HG02642 (cell line): ENCODE results near the gene MARK1.

Experiments
- ATAC-seq: cut with Tn5 transposase; IDR thresholded peaks from one replicate; pipeline ENCODE4 v1.9.1; 2021; ENCODE audit warnings: mild to moderate bottlenecking; ENCODE audit not compliant: unreplicated experiment, poor library complexity

MARK1 gene

DNA sequence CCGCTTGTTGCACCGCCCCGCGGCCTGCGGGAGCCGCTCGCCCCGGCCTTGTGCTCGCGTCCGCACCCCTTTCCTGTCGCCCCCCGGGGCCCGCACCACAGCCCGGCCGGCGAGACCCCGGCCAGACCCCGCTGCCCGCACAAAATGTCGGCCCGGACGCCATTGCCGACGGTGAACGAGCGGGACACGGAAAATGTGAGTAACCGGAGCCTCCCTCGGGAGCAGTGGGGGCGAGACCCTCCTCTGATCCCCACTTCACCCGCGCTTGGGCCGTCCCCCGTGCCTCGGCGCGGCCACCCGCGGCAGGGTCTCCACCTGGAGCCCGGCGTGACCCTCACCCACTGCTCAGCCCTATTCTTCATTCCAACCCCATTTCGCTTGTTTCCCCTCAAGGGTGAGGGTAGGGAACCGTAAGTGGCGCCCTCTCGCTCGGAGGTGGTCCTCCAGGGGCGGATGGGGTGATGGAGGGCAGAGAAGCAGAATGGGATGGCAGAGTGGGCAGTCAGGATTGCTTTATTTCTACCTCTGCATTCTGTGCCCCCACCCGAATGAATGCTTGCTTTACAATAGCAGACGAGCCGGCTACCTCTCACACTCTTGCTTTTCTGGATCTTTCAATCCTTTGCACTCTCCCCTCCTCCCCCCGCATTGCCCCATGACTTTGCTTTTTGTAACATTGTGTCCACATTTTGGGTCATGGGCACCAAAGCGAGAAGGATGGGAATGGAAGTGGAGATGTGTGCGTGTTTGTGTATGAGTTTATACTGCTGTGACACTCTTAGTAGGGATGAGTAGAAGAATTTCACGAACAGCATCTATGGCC, 954 bp downstream of the MARK1 start:
- peak; percentile 8 for ATAC-seq

DNA sequence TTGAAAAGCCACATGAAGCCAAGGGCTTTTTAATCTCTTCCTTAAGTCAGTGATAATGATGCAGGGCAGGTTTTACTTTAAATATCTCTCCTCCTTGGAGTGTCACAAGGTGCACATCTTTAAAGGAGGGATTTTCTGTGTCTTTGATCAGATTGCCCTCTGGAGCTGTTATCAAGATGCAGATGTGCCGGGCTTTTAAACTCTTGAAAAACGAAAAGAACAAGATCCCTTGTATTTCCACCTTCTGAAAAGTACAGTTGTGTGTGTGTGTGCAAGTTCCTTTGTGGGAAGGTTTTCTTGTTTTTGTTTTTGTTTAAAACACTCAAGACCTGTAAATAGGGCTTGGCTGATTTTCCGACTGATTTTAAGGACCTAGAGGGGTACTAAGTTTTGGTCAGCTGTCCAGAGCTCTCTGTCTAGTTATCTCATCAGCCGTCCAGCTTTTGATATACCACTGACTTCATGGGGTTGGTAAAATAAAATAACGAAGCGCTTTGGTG, 1.6 kb downstream of the MARK1 start:
- ATAC-seq: no peak

DNA sequence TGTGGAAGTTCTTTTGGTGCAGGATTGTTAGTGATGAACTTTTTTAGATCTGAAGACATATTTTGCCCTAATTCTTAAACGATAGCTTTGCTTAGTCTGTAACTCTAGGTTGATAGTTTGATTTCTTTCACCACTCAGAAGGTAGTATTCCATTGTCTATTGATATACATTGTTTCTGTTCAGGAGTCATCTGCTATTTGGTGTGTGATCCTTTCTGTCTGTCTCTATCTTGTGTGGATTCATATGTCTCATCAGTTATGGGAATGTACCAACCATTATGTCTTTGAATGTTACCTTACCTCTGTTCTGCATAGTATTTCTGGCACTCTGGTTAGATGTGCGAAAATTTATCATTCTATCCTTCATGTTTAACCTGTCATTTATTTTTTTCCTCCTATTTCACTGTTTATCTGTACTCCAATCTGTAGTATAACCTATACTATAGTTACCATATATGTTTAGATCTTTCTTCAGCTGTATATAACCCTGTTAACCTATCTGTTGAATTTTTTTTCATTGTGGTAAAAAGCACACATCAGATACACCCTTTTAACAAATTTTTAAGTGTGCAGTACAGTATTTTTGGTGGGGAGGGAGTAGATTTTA, 5.7 kb downstream of the MARK1 start:
- no peak for ATAC-seq

DNA sequence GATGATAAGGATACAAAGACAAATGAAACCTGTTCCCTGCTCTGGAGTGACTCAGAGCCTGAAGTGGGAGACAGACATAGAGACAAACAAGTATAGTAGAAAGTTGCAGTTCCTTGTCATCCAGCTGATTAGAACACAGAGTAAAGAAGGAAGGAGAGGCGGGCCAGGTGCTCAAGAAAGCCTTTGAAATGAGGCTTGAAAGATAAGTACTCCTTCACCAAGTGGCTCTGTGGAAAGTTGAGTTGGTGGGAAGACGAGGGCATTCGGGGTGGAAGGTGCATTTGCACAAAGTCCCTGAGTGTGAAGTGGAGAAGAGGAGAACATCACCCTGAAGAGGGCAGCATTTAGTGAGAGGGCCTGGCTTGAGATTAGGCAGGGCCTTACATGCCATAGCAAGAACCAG, 17.0 kb downstream of the MARK1 start:
- ATAC-seq: no peak

DNA sequence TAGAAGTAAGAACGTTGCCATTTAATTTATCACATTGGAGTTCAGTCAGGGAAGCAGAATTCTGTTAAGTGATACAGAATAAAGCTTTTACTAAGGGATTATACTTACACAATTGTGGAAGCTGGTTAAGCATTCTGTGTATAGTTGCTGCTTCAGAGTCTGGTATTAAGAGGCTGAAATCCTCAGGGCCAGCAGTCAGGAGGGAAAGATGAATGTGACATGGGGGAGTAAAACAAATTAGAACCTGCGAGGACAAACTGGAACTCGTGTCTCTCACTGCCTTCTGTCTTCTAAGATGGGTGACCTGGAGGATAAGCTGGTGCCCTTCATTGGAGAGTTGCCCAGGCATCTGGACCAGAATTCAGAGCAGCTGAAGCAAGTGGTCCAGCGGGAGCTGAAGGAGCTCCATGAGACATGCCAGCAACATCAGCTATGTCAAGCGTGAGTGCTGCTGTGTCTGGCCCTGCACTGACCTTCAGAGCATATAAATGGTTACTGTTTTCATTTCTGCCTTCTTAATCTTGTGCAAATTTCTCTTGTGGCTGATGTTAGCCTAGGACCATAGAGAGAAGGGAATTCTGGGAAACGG, 23.0 kb downstream of the MARK1 start:
- no peak for ATAC-seq

DNA sequence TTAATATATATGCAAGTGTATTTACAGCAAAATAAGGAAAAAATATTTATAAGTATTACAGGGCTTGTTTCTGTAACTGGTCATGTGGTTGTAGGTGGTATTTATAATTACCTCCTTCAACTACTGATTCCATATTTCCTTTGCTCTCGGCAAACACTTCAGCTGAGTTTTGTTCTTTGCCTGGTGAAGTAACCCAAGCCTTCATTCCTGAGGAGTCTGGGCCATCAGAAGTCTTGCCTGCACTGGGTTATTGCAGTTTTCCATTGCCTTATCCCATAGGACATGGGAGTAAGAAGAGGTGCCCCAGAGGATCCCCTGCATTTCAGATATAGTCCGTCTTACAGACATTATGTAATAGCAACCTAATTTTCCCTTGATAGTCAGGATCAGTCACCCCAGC, 23.8 kb downstream of the MARK1 start:
- no peak for ATAC-seq

DNA sequence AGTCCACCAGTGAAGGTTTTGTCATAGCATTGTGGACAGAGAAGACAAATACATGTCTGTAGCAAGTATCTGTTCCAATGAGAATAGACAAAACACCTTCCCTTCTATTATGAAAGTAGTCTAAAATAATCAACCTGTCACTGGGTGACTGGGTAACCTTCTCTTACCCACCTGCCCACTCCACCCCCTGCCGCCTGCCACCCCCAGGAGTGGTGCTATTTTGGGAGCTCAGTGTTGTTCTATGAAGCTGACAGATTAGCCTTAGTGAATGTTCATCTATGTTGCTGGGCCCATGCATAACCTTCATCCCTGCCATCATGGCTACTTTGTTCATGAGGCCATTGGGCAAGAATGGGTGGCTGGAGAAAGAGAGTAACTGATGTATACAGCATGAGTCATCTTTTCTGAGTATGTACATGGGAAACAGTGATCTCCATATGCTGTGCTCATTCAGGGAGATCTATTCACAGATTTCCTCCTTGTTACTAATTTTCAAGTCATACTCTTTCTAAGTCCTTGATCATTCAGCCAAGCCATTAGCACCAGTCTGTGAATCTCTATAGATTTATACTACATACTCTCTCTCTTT, 24.8 kb downstream of the MARK1 start:
- ATAC-seq: no peak

DNA sequence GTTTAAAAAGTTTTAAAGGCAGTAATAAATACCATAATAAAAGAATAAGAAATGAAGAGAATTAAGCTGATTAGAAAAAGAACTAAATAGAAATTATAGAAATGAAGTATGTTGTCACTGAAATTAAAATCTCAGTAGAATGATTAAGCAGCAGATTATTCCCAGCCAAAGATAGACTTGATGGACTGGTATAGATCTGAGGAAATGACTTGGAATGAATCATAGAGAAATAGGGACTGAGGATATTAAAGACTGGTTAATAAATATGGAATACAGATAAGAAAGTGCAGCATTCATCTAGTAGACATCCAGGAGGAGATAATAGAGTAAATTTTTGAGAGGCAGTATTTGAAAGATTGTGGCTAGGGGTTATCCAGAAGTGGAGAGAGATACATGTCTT, 28.7 kb downstream of the MARK1 start:
- ATAC-seq: no peak

DNA sequence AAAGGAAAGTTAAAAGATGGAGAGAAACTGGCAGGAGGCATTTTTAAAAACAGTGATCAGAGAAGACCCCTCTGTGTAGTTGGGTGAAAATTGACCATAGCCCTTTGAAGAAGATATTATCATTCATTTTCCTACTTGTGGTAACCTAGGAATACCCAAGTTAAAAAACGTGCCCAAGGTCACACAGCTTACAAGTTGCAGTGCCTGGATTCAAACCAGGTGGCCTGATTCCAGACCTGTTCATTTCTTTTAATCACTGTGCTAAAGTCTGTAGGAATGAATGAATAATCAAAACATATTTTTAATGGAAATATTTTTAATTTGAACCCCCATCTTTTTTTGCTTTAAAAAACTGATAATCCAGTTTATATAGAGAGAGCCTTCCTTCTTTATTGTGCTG, 35.6 kb downstream of the MARK1 start:
- no peak for ATAC-seq

DNA sequence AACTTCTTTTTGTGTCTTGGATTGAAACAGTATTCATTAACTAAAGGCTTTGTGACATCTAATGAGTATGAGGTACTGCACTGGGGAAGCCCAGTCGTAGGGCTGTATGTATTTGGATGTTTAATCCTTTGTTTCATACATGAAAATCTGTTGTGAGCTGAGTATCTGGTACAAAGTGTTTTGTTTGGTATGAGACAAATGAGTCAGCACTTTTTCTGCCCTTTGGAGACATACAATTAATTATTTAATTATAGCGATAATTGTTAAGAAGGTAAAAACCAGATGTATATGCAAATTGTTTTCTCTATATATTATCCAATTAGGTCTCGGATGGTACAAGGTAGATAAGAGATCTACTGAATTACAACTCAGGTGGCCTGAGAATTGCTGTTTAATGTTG, 36.3 kb downstream of the MARK1 start:
- ATAC-seq: no peak

DNA sequence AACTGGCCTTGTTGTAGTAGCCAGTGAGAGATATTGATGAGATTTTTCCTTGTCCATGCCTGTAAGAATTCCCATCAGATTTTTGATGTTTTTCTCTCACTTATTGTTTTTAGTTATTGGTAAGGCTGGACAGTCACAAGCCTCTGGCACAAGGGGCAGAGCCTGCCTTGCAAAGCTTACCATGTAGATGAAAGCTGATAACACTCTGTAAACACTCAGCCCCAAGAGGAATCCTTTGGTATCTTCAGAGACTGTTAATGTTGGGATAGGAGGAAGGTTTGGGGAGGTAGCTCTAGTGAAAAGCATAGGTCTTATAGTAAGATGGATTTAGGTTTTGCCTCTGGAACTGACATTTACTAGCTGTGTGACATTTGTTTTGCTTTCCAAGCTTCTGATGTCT, 37.7 kb downstream of the MARK1 start:
- no peak for ATAC-seq

DNA sequence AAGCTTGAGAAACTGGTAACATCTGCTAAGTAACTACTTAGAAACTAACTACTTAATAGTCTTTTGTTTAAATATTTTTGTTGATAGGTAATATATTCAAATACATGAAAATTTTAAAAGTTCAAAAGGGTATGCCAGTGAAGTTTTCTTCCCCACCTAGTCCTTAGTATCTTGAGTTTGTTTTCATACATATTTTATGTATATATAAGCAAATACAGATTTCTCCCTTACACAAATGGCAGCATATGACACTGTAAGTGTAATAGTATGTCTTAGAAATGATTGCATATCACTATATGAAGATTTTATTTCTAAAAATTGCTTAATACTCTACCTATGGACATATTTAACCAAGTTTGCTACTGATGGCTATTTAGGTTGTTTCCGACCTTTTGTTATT, 38.9 kb downstream of the MARK1 start:
- ATAC-seq: no peak

DNA sequence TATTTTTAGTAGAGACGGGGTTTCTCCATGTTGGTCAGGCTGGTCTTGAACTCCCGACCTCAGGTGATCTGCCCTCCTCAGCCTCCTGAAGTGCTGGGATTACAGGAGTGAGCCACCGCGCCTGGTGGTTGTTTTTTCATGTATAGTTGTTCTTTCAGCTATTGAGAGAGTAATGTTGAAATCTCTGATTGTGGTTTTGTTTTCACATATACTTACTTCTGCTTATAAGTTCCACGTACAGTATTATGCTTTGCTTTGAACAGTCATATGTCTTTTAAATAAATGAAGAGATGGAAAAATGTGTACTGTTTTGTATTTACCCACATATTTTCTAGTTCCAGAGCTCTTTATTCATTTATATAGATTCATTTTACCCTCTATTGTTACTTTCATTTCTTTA, 44.5 kb downstream of the MARK1 start:
- ATAC-seq: no peak

DNA sequence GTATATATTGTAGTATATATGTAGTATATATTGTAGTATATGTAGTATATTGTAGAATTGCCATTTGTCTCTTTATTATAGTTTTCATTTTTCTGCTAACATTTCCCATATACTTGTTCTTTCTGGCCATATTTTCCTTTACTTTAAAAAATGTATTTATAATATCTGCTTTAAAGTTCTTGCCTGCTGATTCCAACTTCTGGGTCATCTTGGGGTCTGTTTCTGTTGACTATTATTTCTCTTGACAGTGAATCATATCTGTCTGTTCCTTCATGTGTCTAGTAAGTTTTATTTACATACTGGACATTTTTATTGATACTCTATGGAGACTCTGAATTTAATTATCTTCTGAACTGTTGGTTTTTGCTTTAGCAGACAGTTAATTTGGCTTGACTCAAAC, 45.9 kb downstream of the MARK1 start:
- no peak for ATAC-seq

DNA sequence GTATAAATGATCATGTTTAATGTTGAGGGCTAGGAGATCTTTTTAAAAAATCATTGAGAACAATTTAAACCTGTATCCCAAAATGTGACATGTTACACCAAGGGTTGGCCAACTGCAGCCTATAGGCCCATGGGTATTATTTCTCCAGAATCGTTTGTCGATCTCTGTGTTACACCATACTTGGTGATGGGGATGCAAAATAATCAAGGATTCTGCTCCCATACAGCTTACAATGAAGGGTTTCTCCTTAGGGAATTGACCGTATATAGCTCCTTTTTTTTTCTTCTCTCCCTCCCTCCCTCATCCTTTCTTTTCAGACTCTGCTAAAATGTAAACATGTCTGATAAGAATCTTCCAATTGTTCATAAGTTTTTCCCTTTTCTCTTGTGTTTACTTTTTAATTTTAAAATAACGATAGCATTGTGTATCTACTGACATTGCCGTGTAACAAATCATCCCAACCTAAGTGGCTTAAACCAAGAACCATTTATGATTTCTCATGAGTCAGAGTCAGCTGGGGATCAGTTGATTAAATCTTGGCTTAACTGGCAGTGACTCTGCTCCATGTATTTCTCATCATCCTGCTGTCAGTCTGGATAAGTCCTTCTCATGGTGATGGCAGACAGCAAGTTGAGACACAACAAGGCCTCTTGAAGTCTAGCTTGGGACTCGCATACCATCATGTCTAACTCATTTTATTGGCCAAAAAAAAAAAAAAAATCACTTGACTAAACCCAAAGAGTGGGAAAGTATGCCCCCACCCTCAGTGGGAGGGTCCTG, 48.0 kb downstream of the MARK1 start:
- ATAC-seq: no peak

DNA sequence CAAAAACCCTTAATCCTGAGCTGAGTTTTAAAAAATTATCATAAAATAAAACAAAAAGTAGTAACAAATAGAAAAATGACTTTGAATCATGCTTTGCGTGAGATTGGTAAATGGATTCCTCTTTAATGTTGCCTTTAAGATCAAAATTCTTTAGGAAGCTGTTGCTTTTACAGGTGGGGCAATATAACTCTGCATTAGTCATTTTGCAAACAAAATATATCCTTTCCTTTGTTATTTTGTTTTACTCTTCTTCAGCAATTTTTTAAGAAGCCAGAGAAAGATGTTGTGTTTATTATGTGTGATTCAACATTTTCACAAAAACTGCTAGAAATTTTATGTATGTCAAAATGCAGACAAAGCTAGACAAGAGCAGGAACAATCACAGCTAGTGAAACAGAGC, 50.0 kb downstream of the MARK1 start:
- no peak for ATAC-seq

DNA sequence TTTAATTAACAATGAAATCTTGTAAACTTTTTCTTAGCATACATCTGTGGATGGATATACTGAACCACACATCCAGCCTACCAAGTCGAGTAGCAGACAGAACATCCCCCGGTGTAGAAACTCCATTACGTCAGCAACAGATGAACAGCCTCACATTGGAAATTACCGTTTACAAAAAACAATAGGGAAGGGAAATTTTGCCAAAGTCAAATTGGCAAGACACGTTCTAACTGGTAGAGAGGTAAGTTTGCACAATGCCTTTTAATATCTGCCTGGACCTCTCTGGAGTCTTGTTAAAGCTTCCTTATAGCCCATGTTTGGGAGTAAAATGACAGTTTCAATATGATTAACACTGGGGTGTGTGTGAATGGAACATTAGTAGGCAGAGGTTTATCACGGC, 51.4 kb downstream of the MARK1 start:
- ATAC-seq: no peak

DNA sequence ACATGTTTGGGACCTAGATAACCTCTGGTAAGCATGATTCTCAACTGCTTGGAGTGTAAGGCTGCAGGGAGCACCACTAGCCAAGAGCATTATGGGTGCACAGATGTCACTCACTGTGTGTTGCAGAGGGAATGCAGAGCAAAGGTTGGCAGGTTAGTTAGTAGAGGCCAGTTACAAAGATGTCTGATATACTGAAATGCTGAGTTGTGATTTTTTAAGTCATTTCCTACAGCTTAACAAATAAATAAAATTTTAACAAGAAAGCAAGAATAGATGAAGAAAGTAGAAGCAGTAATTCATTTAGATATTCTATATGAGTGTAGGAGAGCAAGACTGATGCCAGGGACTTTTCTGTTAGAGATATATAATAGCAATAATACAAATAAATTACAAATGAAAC, 64.8 kb downstream of the MARK1 start:
- ATAC-seq: no peak

DNA sequence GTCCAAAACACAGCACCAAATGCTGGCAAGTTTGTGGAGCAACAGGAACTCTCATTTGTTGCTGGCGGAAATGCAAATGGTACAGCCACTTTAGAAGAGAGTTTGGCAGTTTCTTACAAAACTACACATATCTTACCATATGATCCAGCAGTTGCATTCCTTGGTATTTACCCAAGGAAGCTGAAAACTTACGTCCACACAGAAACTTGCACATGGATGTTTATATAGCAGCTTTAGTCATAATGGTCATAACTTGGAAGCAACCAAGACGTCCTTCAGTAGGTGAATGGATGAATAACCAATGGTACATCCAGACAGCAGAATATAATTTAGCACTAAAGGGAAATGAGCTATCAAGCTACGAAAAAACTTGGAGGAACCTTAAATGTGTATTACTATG, 66.4 kb downstream of the MARK1 start:
- no peak for ATAC-seq

DNA sequence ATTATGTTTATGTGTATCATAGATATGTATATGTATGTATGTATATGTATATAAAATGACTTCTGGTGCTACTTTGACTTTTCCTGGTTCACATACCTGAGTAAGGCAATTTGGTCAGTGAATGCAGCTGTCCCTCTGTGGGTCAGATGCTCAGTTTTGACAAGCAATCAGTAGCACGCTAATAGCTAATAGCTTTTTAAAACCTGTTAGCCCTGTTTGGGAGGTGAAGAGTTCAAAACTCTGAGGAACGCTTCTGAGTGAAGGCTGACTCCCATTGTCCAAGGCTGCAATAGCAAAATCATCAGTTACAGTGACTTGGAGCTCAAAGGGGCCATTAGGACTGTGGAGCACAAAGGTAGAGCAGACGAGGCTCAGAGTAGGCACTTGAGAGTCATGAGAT, 67.2 kb downstream of the MARK1 start:
- ATAC-seq: no peak

DNA sequence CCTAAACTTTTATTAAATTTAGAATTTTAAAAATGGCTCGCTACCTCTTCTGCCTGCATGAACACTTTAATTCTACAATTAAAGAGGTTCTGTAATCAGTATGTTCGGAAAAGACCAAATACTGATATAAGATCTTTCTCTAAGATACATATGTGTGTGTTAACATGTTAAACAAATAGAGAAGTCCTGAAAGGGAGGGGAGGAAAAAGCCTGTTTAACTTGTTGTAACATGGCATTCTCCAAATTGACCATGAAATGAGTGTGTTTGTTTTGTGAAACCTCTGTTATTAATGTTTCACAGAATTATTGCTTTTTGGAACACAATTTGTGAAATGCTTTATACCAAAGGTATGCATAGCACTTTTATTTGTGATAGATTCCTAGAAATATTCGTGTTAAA, 77.0 kb downstream of the MARK1 start:
- ATAC-seq: no peak
